ENCODE results near the gene SYT12. TPM values are rescaled to one million over a fixed set of nuclear protein-coding genes. Genes with fewer than 3 reads are reported as not detected.

SYT12 gene
- total RNA-seq, 2 donors from 2014 or later: 0.91 to 1.1 TPM

DNA sequence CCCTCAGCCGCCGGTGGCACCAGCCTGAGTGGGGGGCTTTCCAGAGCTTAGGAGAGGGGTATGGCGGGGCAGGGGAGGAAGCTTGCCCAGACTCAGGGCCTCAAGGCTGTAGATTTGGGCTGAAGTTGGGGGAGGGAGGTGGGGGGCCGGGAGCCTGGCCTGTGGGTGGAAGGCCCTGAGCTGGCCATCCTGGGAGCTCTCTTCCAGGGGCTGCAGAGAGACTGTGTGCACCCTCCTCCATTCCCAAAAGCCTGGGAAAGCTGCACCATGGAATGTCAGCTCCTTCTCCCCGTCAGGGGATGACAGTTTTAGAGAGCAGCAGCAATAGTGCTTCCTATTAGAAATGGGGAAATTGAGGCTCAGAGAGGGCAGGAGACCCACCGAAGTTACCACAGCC is 1.0 kb downstream of the SYT12 start:
- no peak overlapping the region for H3K27ac ChIP-seq (ENCODE audit: low read depth, low read length)
- H3K4me1 ChIP-seq (ENCODE audit: control insufficient read depth, insufficient read depth, low read length): no peaks in the 10 kb centered on the region
- Mint-ChIP-seq H3K27ac (no peak overlapping the region), H3K9me3 (no peaks in the 10 kb centered on the region), H3K27me3 (ENCODE audit: insufficient read depth) (peaks cover 52% of the 10 kb centered on the region), H3K36me3 (ENCODE audit: low read depth) (no peaks in the 10 kb centered on the region), H3K4me1 (peaks cover 4% of the 10 kb centered on the region), H3K4me3 (peak overlapping the region; percentile 62)
- H3K36me3 ChIP-seq (ENCODE audit: control insufficient read depth, insufficient read depth, low read length): no peaks in the 10 kb centered on the region
- WGBS, 2 experiments (ENCODE audit: insufficient coverage in 1 of 2, insufficient read length in 1 of 2): 66 to 71% methylated on average over 2 to 6 of the region's 6 CpGs
- no peak for DNase-seq
- H3K27me3 ChIP-seq (ENCODE audit: control insufficient read depth, insufficient read depth, low read length, poor library complexity, severe bottlenecking): peaks cover 35% of the 10 kb centered on the region
- H3K4me3 ChIP-seq (ENCODE audit: low read length): peak overlapping the region; percentile 35
- H3K9ac ChIP-seq (ENCODE audit: extremely low read depth, low read length, poor library complexity, severe bottlenecking): no peak overlapping the region
- TF ChIP-seq, protein P1, sequence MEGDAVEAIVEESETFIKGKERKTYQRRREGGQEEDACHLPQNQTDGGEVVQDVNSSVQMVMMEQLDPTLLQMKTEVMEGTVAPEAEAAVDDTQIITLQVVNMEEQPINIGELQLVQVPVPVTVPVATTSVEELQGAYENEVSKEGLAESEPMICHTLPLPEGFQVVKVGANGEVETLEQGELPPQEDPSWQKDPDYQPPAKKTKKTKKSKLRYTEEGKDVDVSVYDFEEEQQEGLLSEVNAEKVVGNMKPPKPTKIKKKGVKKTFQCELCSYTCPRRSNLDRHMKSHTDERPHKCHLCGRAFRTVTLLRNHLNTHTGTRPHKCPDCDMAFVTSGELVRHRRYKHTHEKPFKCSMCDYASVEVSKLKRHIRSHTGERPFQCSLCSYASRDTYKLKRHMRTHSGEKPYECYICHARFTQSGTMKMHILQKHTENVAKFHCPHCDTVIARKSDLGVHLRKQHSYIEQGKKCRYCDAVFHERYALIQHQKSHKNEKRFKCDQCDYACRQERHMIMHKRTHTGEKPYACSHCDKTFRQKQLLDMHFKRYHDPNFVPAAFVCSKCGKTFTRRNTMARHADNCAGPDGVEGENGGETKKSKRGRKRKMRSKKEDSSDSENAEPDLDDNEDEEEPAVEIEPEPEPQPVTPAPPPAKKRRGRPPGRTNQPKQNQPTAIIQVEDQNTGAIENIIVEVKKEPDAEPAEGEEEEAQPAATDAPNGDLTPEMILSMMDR (conservative IDR thresholded peaks at IDR 0.05): no peak
- H3K9me3 ChIP-seq (ENCODE audit: control insufficient read depth, low read length): no peaks in the 10 kb centered on the region

- H3K4me3 ChIP-seq (ENCODE audit: low read length): no peak overlapping the region
- no peak for DNase-seq
- H3K36me3 ChIP-seq (ENCODE audit: control insufficient read depth, insufficient read depth, low read length): no peaks in the 10 kb centered on the region
- Mint-ChIP-seq H3K27ac (no peak overlapping the region), H3K4me3 (no peak overlapping the region), H3K36me3 (ENCODE audit: low read depth) (no peaks in the 10 kb centered on the region), H3K4me1 (peaks cover 4% of the 10 kb centered on the region), H3K27me3 (ENCODE audit: insufficient read depth) (peaks cover 52% of the 10 kb centered on the region), H3K9me3 (no peaks in the 10 kb centered on the region)
- TF ChIP-seq, protein P1 (conservative IDR thresholded peaks at IDR 0.05): no peak
- no peaks in the 10 kb centered on the region for H3K9me3 ChIP-seq (ENCODE audit: control insufficient read depth, low read length)
- no peaks in the 10 kb centered on the region for H3K4me1 ChIP-seq (ENCODE audit: control insufficient read depth, insufficient read depth, low read length)
- peaks cover 35% of the 10 kb centered on the region for H3K27me3 ChIP-seq (ENCODE audit: control insufficient read depth, insufficient read depth, low read length, poor library complexity, severe bottlenecking)
- 79 to 83% methylated on average over 2 to 5 of the region's 5 CpGs for WGBS, 2 experiments (ENCODE audit: insufficient coverage in 1 of 2, insufficient read length in 1 of 2)
- H3K9ac ChIP-seq (ENCODE audit: extremely low read depth, low read length, poor library complexity, severe bottlenecking): no peak overlapping the region
- no peak overlapping the region for H3K27ac ChIP-seq (ENCODE audit: low read depth, low read length)
Measured at GRCh38 chr11:67024410-67024809, 1.5 kb downstream of the SYT12 start.

DNA sequence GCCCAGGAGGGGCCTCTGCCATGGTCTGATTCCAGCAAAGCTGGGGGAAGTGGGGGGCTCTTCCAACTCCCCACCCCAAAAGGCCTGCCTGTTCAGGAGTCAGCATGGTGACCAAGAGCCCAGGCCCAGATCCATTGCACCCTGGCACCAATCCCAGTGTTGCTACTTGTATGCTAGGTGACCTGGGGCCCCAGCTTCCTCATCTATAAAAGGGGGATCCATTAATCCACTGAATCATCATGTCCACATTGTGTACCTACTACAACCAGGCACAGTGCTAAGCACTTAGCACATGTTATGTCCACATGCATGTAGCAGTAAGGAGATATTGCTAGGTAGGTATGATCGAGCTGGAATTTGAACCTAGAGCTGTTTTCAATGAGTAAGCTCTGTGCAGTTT is 2.0 kb downstream of the SYT12 start:
- peaks cover 35% of the 10 kb centered on the region for H3K27me3 ChIP-seq (ENCODE audit: control insufficient read depth, insufficient read depth, low read length, poor library complexity, severe bottlenecking)
- H3K9me3 ChIP-seq (ENCODE audit: control insufficient read depth, low read length): no peaks in the 10 kb centered on the region
- Mint-ChIP-seq H3K9me3 (no peaks in the 10 kb centered on the region), H3K27me3 (ENCODE audit: insufficient read depth) (peaks cover 52% of the 10 kb centered on the region), H3K4me3 (no peak overlapping the region), H3K36me3 (ENCODE audit: low read depth) (no peaks in the 10 kb centered on the region), H3K27ac (no peak overlapping the region), H3K4me1 (peaks cover 4% of the 10 kb centered on the region)
- DNase-seq: no peak
- no peak overlapping the region for H3K4me3 ChIP-seq (ENCODE audit: low read length)
- no peak overlapping the region for H3K9ac ChIP-seq (ENCODE audit: extremely low read depth, low read length, poor library complexity, severe bottlenecking)
- TF ChIP-seq, protein P1 (conservative IDR thresholded peaks at IDR 0.05): no peak
- no peak overlapping the region for H3K27ac ChIP-seq (ENCODE audit: low read depth, low read length)
- 93 to 100% methylated on average over 1 of the region's 1 CpG for WGBS, 2 experiments (ENCODE audit: insufficient coverage in 1 of 2, insufficient read length in 1 of 2)
- no peaks in the 10 kb centered on the region for H3K36me3 ChIP-seq (ENCODE audit: control insufficient read depth, insufficient read depth, low read length)
- no peaks in the 10 kb centered on the region for H3K4me1 ChIP-seq (ENCODE audit: control insufficient read depth, insufficient read depth, low read length)

Data from endodermal cell (in vitro differentiated cells).